Lung microvascular endothelial cell (primary cell): ENCODE data around the gene DGAT2. TPM values are rescaled to one million over a fixed set of nuclear protein-coding genes. Genes with fewer than 3 reads are reported as not detected.

ENCODE experiments used
- DNase-seq, 2 donors: peaks; one replicate each; pipeline versions ENCODE4 v3.0.0 to v3.0.0-alpha.2; 2010; ENCODE audit warnings: low read depth in 2 of 2
- total RNA-seq: library from RNA; depleted of rRNA; stranded (reverse); fragments of >200 nt; gene quantifications from 2 replicates; pipeline ENCODE4 v1.2.1, GENCODE V29; 2014

DGAT2 gene
- total RNA-seq, 1 donor from 2014 or later = 0.60 TPM

DNA sequence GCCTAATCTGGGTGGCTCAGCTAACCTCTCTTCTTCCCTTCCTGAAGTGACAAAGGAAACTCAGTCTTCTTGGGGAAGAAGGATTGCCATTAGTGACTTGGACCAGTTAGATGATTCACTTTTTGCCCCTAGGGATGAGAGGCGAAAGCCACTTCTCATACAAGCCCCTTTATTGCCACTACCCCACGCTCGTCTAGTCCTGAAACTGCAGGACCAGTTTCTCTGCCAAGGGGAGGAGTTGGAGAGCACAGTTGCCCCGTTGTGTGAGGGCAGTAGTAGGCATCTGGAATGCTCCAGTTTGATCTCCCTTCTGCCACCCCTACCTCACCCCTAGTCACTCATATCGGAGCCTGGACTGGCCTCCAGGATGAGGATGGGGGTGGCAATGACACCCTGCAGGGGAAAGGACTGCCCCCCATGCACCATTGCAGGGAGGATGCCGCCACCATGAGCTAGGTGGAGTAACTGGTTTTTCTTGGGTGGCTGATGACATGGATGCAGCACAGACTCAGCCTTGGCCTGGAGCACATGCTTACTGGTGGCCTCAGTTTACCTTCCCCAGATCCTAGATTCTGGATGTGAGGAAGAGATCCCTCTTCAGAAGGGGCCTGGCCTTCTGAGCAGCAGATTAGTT lies 32.3 kb downstream of the DGAT2 start:
- DNase-seq = no peak

DNA sequence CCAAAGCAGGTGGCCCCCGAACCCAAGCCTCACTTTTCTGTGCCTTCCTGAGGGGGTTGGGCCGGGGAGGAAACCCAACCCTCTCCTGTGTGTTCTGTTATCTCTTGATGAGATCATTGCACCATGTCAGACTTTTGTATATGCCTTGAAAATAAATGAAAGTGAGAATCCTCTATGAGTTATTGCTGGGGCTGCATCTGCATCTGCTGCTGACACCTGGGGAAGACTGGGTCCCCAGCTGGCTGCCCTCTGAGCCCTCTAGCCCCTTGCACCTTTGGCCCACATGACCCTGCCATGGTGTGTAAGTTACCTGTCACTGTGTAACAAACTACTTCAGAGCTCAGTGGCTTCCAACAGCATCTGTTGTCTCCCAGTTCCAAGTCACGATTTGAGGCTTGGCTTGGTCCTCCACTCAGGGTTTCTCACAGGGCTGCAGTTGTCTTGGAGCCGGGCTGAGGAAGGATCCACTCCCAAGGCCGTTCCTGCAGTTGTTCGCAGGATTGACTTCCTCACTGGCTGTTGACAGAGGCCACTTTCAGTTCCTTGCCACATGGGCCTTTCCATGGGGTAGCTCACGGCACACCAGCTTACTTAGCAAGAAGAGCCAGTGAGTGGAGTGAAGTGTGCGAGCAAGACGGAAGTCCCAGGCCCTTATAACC lies 32.9 kb downstream of the DGAT2 start:
- no peak for DNase-seq

DNA sequence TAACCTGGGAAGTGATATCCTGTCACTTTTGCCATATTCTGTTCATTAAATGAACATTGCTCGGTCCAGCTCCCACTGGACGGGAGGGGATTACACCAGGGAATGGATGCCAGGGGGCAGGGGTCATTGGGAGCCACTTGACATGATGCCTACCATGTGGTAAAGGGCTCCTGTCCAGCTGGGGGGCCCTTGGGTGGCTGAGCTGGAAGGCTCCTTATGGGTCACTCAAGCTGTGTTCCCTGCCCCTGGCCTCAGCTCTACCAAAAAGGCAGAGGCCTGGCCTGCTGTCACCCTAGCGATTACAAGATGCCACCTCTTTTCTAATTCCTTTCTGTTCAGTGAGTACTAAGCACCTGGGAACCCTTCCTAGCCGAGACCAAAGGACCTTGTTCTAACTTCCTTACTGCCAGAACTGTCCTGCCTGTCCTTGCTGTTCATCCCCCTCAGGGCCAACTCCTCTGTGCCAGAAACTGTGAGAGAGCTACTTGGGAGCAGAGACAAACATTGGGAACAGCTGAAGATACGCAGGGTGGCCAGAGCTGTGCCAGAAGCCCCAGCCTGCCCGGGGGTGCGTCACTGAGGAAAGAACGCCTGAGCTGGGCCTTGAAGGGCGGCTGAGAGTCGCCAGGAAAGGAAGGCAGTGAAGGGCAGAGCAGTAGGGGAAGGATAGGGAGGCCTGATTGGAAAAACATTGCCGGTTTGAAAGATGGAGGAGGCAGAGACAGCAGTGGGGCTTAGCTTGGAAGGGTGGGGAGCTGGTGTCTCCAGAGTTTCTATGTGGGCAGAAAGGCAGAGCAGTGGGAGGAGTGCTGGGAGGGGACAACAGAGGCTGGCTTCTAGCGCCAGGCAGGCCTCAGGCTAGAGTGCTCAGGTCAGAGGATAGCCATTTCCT lies 33.7 kb downstream of the DGAT2 start:
- DNase-seq = no peak

DNA sequence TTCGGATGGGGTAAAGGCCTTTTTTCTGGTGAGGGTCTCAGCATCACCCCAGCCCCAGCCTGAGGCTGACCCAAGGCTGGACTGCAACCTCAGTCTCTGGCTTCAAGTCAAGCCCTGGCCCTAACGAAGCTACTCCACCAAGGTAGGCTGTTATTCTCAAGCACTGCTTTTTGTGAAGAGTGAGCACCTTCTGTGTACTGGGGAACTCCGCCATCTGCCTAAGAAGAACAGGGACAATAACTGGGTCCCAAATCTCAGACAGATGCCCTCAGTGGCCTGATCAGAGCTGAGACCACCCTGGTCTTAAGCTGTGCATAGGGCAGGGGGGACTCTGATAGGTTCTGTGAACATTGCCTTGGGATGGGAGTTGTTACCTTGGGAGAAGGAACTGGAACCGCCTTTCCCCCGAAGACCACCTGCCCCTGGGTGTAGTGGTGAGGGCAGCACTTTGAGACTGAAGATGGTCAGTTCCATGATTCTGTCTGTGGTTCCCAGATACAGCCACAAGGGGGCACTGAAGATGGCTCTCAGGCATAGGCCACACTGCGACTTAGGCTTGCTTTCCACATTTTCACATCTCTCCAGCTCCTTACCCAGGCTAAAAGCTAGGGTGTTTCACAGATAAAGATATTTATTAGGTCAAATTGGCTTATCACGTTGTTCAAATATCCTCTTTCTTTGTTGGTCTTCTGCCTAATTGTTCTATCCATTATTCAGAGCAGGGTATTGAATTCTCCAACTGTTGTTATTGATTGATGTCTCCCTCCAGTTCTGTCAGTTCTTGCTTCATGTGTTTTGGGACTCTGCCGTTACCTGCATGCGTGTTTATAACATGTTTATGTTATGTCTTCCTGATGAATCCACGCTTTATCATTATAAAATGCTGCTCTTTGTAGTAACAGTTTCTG lies 34.6 kb downstream of the DGAT2 start:
- peak; percentile 73 to 83 for DNase-seq

DNA sequence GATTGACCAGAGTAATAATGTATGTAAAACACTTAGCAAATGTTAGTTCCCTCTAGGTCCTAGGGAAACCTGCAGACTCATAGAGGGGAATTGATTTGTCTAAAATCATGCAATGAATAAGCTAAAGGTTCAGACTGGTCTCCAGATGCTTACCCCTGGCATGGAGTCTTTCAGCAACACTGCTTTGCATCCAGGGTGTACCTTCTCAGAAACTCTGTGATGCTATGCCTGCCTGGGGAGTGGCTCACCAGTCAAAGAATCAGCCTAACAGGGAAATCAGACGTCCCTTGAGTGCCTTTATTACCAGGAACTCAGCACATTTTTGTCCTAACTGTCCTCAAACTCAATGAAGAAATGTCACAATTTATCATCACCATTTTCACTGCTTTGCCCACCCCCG lies 40.5 kb downstream of the DGAT2 start:
- DNase-seq = no peak

DNA sequence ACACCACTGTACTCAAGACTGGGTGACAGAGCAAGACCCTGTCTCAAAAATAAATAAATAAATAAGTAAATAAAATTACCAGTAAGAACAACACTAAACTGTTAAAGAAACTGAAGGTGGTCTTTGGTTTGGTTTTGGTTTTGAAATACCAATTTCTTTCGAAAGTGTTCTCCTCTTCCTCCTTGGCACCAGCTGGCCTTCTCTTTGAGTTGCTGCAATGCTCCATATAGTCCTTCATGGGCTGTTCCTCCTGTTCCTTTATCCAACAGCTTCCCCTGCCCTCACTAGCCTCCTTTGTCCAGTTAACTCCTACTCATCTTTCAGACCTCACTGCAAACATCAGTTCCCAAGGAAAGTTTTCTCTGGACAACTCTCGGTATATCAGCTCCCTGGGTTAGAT lies 41.4 kb downstream of the DGAT2 start:
- no peak for DNase-seq

DNA sequence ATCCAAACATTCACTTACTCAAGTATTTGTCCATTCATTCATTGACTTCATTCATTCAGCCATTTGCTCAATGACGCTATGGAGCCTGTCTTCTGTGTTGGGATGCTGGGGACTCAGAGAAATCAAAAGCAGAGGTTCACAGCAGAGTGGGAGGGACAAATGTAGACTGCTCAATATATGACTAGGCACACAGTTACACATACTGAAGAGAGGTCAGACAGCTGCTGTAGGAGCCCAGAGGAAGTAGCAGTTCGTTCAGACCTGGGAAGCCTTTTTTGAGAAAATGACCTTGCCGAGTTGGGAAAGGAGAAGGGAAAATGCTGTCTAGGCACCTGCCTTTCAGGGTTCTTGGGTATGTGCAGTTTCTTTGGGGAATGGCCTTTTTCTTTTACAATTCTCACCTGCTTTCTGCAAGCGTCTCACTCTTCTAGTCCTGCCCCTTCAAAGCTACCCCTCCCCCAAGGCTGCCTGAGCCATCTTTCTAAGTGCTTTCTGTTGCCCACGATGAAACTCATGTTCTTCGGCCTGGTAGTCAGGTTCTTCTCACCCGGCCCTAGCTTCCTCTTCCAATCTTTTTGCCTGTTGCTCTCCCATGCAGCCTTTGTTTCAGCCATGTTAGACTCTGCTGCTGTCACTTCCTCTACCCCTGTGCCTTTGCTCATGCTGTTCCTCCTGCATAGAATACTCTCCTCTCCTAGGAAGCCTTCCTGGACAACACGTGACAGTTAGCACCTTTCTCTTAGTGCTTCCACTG lies 42.2 kb downstream of the DGAT2 start:
- no peak for DNase-seq

DNA sequence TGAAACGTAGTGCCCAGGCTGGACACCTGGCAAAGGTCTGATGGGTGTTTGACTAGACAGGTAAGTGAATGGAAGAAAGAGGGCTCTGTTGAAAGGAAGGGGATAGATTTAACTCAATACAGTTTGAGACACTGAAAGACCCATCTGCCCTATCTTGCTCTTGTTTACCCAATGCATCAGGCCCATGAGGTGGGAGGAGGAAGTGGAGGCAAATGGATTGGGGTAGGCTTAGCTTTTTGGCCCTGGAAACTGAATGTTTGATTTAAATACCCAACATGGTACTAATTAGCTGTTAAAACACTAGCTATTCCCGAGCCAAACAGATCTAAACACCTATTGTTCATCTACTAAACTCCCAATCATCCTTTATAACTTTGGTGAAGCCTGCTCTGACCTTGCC lies 42.9 kb downstream of the DGAT2 start:
- no peak for DNase-seq

DNA sequence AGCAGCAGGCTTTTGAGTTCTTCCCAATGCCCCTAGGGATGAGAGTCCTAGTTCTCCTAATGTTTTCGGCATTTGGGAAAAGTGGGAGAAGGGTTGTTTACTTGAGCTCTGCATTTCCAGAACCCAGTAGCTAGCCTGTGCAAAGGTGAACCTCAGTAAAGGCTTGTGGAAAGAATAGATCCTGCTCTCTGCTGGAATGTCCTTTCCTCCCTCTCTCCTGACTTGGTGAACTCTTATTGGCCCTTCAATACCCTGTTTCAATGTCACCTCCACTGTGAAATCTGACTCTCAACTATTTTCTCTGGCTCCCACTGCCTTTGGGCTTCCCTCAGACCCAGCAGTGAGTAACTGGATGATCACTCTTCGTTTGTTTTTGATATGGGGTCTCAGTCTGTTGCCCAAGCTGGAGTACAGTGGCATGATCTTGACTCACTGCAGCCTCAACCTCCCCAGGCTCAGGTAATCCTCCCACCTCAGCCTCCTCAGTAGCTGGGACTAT lies 44.0 kb downstream of the DGAT2 start:
- DNase-seq = no peak

DNA sequence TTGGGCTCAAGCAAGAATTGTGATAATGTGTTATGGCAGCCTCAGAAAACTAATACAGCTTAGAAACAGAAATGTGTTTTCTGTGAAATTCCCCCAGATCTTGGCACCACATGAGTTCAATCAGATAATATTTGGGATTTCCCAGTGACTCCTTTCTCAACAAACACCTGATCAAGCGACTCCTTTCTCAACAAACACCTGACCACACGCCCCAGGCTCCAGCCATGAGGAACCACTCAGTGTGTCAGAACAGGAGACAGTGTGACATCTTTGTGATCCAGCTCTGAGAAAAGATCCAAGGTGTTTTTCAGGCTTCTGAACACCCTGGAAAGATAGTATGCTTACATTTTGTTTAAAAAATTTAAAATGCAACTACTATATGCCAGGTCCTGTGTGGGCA lies 44.5 kb downstream of the DGAT2 start:
- DNase-seq = peak in 1 of 2 donors; percentile 43

DNA sequence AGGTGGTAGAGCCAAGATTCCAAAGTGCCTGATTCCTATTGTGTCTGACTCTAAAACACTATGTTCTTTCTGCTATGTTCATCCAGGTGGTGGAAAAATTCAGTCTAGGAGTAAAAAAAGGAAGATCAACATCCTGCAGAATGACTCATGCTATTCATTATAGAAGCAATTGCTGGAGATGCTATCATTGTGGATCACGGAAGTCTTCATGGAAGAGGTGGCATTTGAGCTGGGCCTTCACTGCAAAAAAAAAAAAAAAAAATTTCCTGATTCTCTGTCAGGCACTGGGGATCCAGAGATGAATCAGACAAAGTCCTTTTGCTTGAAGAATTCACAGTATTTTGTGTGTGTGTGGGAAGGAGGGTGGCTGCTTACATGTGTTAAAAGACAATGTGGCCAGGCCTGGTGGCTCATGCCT lies 45.1 kb downstream of the DGAT2 start:
- peak; percentile 80 to 95 for DNase-seq

DNA sequence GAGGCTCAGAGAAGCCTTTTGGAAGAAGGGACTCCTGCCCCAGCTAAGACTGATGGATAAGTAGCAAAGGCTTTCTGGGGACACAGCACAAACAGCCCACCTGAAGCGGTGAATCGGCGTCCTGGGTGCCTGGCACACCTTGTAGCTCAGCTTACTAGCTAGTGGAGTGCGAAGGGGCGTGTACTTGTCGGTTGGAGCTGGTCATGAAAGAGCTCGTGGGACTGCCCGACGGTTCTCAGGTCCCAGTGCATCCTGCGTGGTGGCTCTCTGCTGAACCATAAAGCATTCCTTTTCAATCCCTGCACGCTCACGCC lies 45.7 kb downstream of the DGAT2 start:
- no peak for DNase-seq

DNA sequence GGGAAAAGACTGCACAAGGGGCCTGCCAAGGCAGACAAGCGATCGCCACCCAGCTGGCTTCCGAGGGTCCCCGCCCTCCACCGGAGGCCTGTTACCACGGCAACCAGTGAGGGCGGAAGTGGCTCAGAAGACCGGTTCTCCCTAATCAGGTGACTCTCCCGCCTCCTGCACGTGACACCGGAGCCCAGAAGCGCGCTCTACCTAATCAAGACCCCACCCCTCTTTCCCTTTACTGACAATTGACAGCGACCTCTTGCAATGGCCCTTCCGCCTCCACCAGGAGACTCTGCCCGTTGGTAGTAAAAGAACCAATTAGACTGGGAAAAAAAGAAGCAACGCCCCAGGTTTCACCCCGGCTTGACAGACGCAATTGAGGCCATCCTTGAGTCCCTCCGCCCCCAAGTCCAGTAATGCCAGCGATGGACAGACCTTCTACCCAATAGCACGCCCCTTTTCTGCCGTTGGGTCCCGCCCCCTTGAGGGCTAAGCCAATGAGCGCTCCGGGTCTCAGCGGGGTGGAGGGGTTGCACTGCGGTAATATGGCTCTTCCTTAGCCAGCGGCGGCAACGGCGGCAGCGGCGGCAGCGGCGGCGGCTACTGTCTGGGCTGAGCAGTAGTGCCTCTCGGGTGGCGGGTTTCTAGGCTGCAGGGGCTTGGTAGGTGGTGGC lies 46.2 kb downstream of the DGAT2 start, which contains the start of gene UVRAG:
Gene UVRAG (plus strand): TSS at position 534 of the 668 bp plus-strand sequence. CDS start 198 bp downstream, outside the sequence.
- DNase-seq = peak; percentile 99 to 100

DNA sequence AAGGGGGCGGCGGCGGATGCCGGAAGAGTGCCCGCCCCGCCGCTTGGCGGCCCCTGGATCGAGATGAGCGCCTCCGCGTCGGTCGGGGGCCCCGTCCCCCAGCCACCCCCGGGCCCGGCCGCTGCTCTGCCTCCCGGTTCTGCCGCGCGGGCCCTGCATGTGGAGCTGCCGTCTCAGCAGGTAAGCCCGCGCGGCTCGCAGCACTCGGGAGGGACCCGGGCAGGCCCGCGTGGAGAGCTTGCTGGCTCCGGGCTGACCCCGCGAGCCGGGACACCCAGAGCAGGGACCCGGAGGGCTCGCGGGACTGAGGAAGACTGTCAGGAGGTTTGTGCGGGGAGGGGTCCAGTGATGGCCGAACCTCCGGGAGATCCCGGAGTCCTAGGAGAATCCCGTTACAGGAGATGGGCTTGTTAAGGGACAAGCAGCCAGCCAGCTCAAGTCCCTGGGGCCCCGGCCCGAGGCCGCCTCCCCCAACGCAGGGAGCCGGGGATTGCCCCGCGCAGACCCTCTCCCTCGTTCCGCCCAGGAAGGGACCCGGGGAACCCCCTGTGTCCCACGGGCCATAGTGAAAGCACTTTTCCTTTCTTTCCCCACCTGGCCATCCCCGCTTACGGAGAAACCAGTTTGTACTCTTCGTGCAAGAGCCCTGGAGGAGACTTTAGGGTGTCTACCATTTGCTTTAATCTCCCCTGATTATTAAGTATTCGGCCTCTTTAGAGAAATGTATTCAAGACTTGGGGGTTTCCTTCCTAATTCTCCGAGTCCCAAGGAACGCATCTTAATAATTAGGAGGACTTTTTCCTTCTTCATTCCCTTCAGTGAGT lies 47.0 kb downstream of the DGAT2 start:
- DNase-seq = peak; percentile 49 to 56

DNA sequence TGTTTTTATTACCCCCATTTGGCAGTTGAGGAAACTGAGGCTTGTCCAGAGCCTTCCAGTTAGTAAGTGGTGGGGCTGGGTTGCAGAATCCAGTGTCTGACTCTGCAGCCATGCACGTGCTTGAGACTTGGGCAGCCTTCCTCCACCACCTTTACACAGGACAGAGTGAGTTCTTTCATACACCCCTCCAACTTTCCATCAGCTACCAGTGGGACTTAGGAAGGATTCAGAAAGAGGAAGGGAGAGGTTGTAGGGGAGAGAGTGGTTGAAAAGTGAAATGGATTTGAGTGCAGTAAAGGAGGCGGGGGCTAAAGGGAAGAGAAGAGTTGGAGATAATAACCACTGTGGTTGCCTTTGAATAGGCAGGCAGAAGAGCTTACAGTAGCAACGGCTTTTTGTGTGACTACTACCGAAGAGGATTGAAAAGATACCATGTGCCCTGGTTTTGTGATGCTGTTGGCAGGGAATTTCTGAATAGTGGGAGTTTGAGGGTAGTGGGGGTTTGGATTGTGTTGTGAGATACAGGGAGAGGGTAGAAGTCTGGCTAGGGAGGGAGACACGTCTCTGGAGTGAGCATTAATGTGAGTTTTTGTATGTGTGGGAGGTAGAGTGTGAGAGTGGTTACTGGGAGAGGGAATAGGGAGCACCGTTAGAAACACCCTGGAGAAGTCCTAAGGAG lies 48.1 kb downstream of the DGAT2 start:
- DNase-seq = peak; percentile 22 to 36

DNA sequence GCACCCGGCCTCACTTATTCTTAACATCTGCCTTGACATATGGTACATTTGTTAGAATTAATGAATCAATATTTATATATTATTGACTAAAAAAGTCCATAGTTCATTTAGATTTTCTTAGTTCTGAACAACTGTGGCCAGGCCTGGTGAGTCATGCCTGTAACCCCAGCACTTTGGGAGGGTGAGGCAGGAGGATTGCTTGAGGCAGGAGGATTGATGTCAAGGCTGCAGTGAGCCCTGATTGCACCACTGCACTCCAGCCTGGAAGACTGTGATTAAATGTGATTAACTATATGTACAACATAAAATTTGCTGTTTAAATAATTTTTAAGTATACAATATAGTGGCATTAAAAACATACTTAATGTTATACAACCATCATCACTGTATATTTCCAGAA lies 52.1 kb downstream of the DGAT2 start:
- peak in 1 of 2 donors; percentile 17 for DNase-seq

DNA sequence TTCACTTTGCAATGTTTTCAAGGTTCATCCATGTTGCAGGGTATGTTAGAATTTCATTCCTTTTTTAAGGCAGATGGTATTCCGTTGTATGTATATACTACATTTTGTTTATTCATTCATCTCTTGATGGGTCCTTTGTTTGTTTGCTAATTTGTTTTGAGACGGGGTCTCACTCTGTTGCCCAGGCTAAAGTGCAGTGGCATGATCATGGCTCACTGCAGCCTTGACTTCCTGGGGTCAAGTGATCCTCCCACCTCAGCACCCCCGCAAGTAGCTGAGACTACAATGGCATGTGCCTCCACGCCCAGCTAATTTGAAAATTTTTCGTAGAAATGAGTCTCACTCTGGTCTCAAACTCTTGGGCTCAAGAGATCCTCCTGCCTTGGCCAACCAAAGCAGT lies 52.6 kb downstream of the DGAT2 start:
- no peak for DNase-seq

DNA sequence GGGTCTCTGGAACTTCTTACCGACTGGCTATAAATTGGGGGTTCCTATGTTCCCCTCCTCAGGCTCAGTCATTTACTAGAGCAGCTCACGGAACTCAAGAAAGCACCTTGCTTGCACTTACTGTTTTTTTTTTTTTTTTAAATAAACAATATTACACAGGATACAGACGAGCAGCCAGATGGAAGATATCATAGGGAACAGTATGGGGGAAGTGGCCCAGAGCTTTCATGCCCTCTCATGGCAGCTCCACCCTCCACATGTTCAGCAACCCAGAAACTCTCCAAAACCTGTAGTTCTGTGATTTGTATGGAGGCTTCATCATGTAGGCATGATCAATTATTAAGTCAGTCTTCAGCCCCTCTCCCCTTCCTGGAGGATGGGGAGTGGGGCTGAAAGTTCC lies 54.0 kb downstream of the DGAT2 start:
- no peak for DNase-seq
